KOPT-K1 (cell line): ENCODE data around the gene DPH2.
A peak's percentile ranks its signal among the peaks of the same experiment; 100 is the strongest.

Experiments used
- H3K27ac ChIP-seq: fragments of 200-600 bp; sonication (generic); 2 replicates; pipeline ENCODE4 v1.5.1; 2016; ENCODE audit warnings: antibody characterized with exemption, mild to moderate bottlenecking, low read depth, low read length; ENCODE audit not compliant: poor library complexity, severe bottlenecking
- H3K36me3 ChIP-seq: fragments of 200-600 bp; sonication (generic); 2 replicates; pipeline ENCODE4 v1.5.1; 2017; ENCODE audit warnings: antibody characterized with exemption, mild to moderate bottlenecking, low read length, moderate library complexity; ENCODE audit not compliant: insufficient read depth
- H3K9me3 ChIP-seq: fragments of 200-600 bp; sonication (generic); 2 replicates; pipeline ENCODE4 v1.5.1; 2017; ENCODE audit warnings: antibody characterized with exemption, low read length, mild to moderate bottlenecking; ENCODE audit not compliant: insufficient read depth, poor library complexity, severe bottlenecking

Gene DPH2

GRCh38 chr1:43969746-43970466 is at the start of gene DPH2:
Gene DPH2 (plus strand): TSS chr1:43970010. CDS start chr1:43970176, 166 bp downstream.
- peaks cover 27% of the 10 kb centered on the region for H3K36me3 ChIP-seq
- peak within 1 kb of the TSS; percentile 62 for H3K27ac ChIP-seq
- no peaks in the 10 kb centered on the region for H3K9me3 ChIP-seq

GRCh38 chr1:43921022-43921421 is 48.8 kb upstream of the DPH2 start:
- H3K9me3 ChIP-seq: no peaks in the 10 kb centered on the region
- peaks cover 7% of the 10 kb centered on the region; the same call in 1 of the 2 replicates for H3K36me3 ChIP-seq
- no peak overlapping the region for H3K27ac ChIP-seq

- peaks cover 7% of the 10 kb centered on the region; the same call in 1 of the 2 replicates for H3K36me3 ChIP-seq
- no peaks in the 10 kb centered on the region for H3K9me3 ChIP-seq
- H3K27ac ChIP-seq: no peak overlapping the region
These were observed 45.3 kb upstream of the DPH2 start for GRCh38 chr1:43924516-43924915.

GRCh38 chr1:43925846-43926245 is 44.0 kb upstream of the DPH2 start:
- peaks cover 14% of the 10 kb centered on the region; the same call in 1 of the 2 replicates for H3K36me3 ChIP-seq
- H3K9me3 ChIP-seq: no peaks in the 10 kb centered on the region
- H3K27ac ChIP-seq: no peak overlapping the region

- Histone ChIP-seq H3K36me3 (peaks cover 13% of the 10 kb centered on the region; the same call in 1 of the 2 replicates), H3K9me3 (no peaks in the 10 kb centered on the region), H3K27ac (no peak overlapping the region)
These were observed 39.5 kb upstream of the DPH2 start for GRCh38 chr1:43930168-43930948.

GRCh38 chr1:43930949-43931275 is 38.9 kb upstream of the DPH2 start:
- H3K9me3 ChIP-seq: no peaks in the 10 kb centered on the region
- H3K27ac ChIP-seq: no peak overlapping the region
- H3K36me3 ChIP-seq: peaks cover 8% of the 10 kb centered on the region; the same call in 1 of the 2 replicates

GRCh38 chr1:43931711-43932660 is 37.8 kb upstream of the DPH2 start:
- H3K27ac ChIP-seq: no peak overlapping the region
- peaks cover 7% of the 10 kb centered on the region; the same call in 1 of the 2 replicates for H3K36me3 ChIP-seq
- H3K9me3 ChIP-seq: no peaks in the 10 kb centered on the region

GRCh38 chr1:43932786-43933385 is 36.9 kb upstream of the DPH2 start:
- H3K27ac ChIP-seq: no peak overlapping the region
- peaks cover 7% of the 10 kb centered on the region; the same call in 1 of the 2 replicates for H3K36me3 ChIP-seq
- H3K9me3 ChIP-seq: no peaks in the 10 kb centered on the region

- Histone ChIP-seq H3K27ac (no peak within 1 kb of the TSS), H3K9me3 (no peaks in the 10 kb centered on the region)
These were observed 36.3 kb upstream of the DPH2 start, which contains the start of gene ARTN for GRCh38 chr1:43933386-43934100. Gene ARTN (plus strand): TSS chr1:43933801. CDS start chr1:43935657, 1,856 bp downstream.

GRCh38 chr1:43934101-43934985 is 35.5 kb upstream of the DPH2 start:
- Histone ChIP-seq H3K36me3 (peaks cover 7% of the 10 kb centered on the region; the same call in 1 of the 2 replicates), H3K27ac (no peak overlapping the region), H3K9me3 (no peaks in the 10 kb centered on the region)

More at GRCh38 chr1:43933386-43934100, 36.3 kb upstream of the DPH2 start, which contains the start of gene ARTN:
- peaks cover 7% of the 10 kb centered on the region; the same call in 1 of the 2 replicates for H3K36me3 ChIP-seq

GRCh38 chr1:43934986-43935324 is 34.9 kb upstream of the DPH2 start:
- Histone ChIP-seq H3K9me3 (no peaks in the 10 kb centered on the region), H3K36me3 (peaks cover 3% of the 10 kb centered on the region; the same call in 1 of the 2 replicates), H3K27ac (no peak overlapping the region)

- H3K36me3 ChIP-seq: no peaks in the 10 kb centered on the region; the same call in 1 of the 2 replicates
- no peak overlapping the region for H3K27ac ChIP-seq
- no peaks in the 10 kb centered on the region for H3K9me3 ChIP-seq
These were observed 33.9 kb upstream of the DPH2 start for GRCh38 chr1:43935711-43936427.
